Natural killer cell (primary cell): ENCODE measurements around the gene CALR3. TPM values are rescaled to one million over a fixed set of nuclear protein-coding genes. Genes with fewer than 3 reads are reported as not detected.

Experiments used
- ATAC-seq, 3 donors: fragments of 150-1000 bp in 2 of 3; fragments of 200-7000 bp in 1 of 3; cut with Tn5 transposase; 1 replicate in 1 of 3; 2 replicates in 2 of 3; pipeline ENCODE4 v1.10.0; 2021; ENCODE audit warnings: mild to moderate bottlenecking in 2 of 3, moderate library complexity in 2 of 3
- DNase-seq, 2 donors: peaks; one replicate each; pipeline versions ENCODE4 v3.0.0 to v3.0.0-alpha.2; 2013 to 2021; ENCODE audit warnings: mixed read lengths in 1 of 2
- H3K27ac ChIP-seq: one replicate; pipeline ENCODE4 v1.5.1; 2013; ENCODE audit warnings: mild to moderate bottlenecking, low read length
- H3K27me3 ChIP-seq: one replicate; pipeline ENCODE4 v1.6.1; 2013; ENCODE audit warnings: low read length; ENCODE audit not compliant: control insufficient read depth, insufficient read depth
- H3K36me3 ChIP-seq: one replicate; pipeline ENCODE4 v1.6.1; 2013; ENCODE audit warnings: low read length; ENCODE audit not compliant: control insufficient read depth, insufficient read depth
- H3K4me1 ChIP-seq: one replicate; pipeline ENCODE4 v1.6.1; 2013; ENCODE audit warnings: low read length; ENCODE audit not compliant: control insufficient read depth, insufficient read depth
- H3K4me3 ChIP-seq: one replicate; pipeline ENCODE4 v1.5.1; 2013; ENCODE audit warnings: low read length
- H3K9me3 ChIP-seq: one replicate; pipeline ENCODE4 v1.6.1; 2013; ENCODE audit warnings: low read length; ENCODE audit not compliant: control insufficient read depth, insufficient read depth
- H3K27ac Mint-ChIP-seq, 2 donors: one replicate each; pipeline ENCODE4 v1.8.0; 2022; ENCODE audit warnings: mild to moderate bottlenecking in 2 of 2, mixed read lengths in 2 of 2, moderate library complexity in 1 of 2
- H3K27me3 Mint-ChIP-seq, 2 donors: one replicate each; pipeline ENCODE4 v1.8.0; 2022; ENCODE audit warnings: low read depth in 2 of 2, mixed read lengths in 2 of 2
- H3K36me3 Mint-ChIP-seq: one replicate; pipeline ENCODE4 v1.8.0; 2022; ENCODE audit warnings: mixed read lengths
- H3K4me1 Mint-ChIP-seq, 2 donors: one replicate each; pipeline ENCODE4 v1.8.0; 2022; ENCODE audit warnings: mixed read lengths in 2 of 2
- H3K4me3 Mint-ChIP-seq: one replicate; pipeline ENCODE4 v1.8.0; 2022; ENCODE audit warnings: mild to moderate bottlenecking, moderate library complexity, mixed read lengths
- H3K9me3 Mint-ChIP-seq, 2 donors: one replicate each; pipeline ENCODE4 v1.8.0; 2022; ENCODE audit warnings: mixed read lengths in 2 of 2
- CTCF ChIP-seq: fragments of 200-600 bp; IDR thresholded peaks from one replicate; pipeline ENCODE4 v1.8.0; 2022; ENCODE audit warnings: antibody characterized with exemption
- WGBS: methylation state at CpG from one replicate; pipeline ENCODE4 v1.1.7; 2013; ENCODE audit warnings: missing lambda C conversion rate; ENCODE audit not compliant: insufficient coverage; 5-methylcytosine and 5-hydroxymethylcytosine counted together
- intact Hi-C: fragments of 100-400 bp; cut with micrococcal nuclease; formaldehyde crosslinking; loops from one replicate; pipeline ENCODE4 v1.14.2; 2022
- total RNA-seq, 4 donors: library from RNA; stranded (reverse); fragments of 120-200 nt in 1 of 4; gene quantifications; one replicate each; pipeline versions ENCODE4 v1.2.3 to v1.2.4, GENCODE V29; 2013 to 2022

CALR3 gene
- total RNA-seq, 3 donors from 2014 or later (not counting 1 experiment from before 2014, with no cell fraction given): not detected

DNA sequence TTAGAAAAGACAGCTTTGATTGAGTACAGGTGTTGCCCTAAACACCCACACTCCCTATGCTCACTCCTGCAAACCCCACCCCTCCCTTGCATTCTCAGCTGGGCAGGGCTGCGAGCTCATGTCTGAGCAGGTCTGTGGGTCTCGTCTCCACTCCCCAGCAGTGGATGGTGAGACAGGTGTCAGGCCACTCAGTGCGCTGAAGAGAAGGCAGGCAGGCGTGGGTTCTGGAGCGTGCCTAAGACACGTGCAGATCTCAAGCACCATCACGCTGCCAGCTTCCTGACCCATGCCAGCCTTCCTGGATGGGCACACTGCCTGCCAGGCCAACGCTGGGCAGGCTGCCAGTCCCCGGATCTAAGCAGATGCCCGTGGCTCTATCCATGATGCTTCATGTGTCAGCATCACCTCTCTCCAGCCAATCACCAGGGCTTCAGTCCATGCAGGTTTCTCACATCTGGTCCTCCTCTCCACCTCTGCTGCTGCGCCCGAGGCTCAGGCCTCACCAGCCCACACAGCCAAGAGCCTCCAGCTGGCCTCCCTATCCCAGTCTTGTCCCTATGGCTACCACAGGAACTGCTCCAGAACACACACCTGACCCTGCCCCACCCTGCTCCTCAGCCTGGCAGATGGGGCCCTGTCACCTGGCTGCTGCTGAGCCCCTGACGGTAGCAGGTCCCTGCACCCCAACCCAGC is 66.8 kb downstream of the CALR3 start:
- H3K36me3 Mint-ChIP-seq: peaks cover 16% of the 10 kb centered on the region
- Histone ChIP-seq H3K4me1 (no peaks in the 10 kb centered on the region), H3K4me3 (no peak overlapping the region), H3K27me3 (no peaks in the 10 kb centered on the region), H3K36me3 (peaks cover 55% of the 10 kb centered on the region), H3K9me3 (no peaks in the 10 kb centered on the region), H3K27ac (no peak overlapping the region)
- H3K27me3 Mint-ChIP-seq: no peaks in the 10 kb centered on the region
- H3K4me3 Mint-ChIP-seq: no peak overlapping the region
- H3K4me1 Mint-ChIP-seq: peaks cover 9 to 22% of the 10 kb centered on the region in 2 donors
- ATAC-seq: no peak
- intact Hi-C loops: no loop called here
- H3K9me3 Mint-ChIP-seq: no peaks in the 10 kb centered on the region
- no peak for TF ChIP-seq CTCF
- peak overlapping the region in 1 of 2 donors; percentile 68 for H3K27ac Mint-ChIP-seq
- 70% methylated on average over 13 of the region's 13 CpGs for WGBS
- no peak for DNase-seq

Other genes with a start within 250 kb of the CALR3 start
- 100 to 1,000 TPM; 246 to 645 (median 377) TPM for gene KLF2, start 171.3 kb downstream of the CALR3 start, total RNA-seq
- 100 to 1,000 TPM in 1 of 3 donors, 10 to 100 TPM in 2; 92.2 to 120 (median 99.3) TPM for gene EPS15L1, start 24.2 kb downstream of the CALR3 start, total RNA-seq
- gene C19orf44, start 227 bp upstream of the CALR3 start, total RNA-seq: 1 to 10 TPM; 1.2 to 2.8 (median 1.4) TPM
- gene CHERP, start 46.3 kb upstream of the CALR3 start, total RNA-seq: 10 to 100 TPM; 46.5 to 70.8 (median 68.2) TPM
- 10 to 100 TPM; 53.2 to 55.5 (median 54.2) TPM for gene SLC35E1, start 76.2 kb upstream of the CALR3 start, total RNA-seq
- 10 to 100 TPM; 34.7 to 47.5 (median 47.3) TPM for gene MED26, start 132.0 kb upstream of the CALR3 start, total RNA-seq
- 10 to 100 TPM; 63.2 to 88.4 (median 76.0) TPM for gene SMIM7, start 164.0 kb upstream of the CALR3 start, total RNA-seq
- 1 to 10 TPM in 1 of 3 donors, under 1 TPM in 2; 0.29 to 2.2 (median 0.89) TPM for gene TMEM38A, start 165.0 kb upstream of the CALR3 start, total RNA-seq
- gene NWD1, start 223.7 kb upstream of the CALR3 start, total RNA-seq: under 1 TPM in 2 of 3 donors, not detected in 1; 0.05 TPM